Fibroblast of lung (primary cell): Measurements from ENCODE around the gene BRD1.

Experiments
- EZH2 ChIP-seq: IDR thresholded peaks from 2 replicates; pipeline ENCODE4 v1.5.1; 2012; ENCODE audit warnings: low read length, control low read depth, mild to moderate bottlenecking; ENCODE audit errors: missing control alignments
- TF ChIP-seq, protein P1 (sequence below), 2 donors: IDR thresholded peaks in 1 of 2; conservative IDR thresholded peaks in 1 of 2; 1 replicate in 1 of 2; 2 replicates in 1 of 2; pipeline ENCODE4 v1.5.1; 2011 to 2012; ENCODE audit warnings: low read length in 2 of 2, control low read depth in 1 of 2, inconsistent platforms in 1 of 2, low read depth in 1 of 2, mild to moderate bottlenecking in 1 of 2

DNA sequence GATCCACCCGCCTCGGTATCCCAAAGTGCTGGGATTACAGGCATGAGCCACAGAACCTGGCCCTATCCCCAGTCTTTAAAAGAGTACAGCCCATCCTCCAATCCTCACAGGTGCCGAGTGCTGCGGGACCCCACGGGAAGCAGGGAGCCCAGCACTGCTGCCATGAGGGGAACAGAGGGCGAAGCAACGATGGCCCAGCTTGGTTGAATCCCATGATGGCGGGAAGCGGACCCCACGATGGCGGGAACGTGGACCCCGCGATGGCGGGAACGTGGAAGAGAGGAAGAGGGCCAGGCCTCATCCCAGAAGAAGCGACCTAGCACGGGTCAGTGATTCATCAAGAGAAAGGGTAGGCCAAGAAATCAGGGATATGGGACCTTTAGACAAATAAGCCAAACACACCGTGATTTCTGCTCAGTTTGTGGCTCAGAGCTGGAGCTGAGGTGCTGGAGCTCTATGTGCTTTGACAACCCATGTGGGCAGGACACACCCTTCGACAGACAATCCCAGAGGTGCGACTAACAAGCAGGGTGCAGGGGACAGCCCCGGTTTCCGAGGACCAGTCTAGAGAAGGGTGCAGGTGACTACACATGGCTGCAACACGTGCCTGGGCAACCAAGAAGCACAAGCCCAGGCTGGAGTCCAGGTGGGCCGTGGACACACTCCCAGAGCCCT lies 30.9 kb downstream of the BRD1 start:
- TF ChIP-seq EZH2 = no peak
- TF ChIP-seq, protein P1, sequence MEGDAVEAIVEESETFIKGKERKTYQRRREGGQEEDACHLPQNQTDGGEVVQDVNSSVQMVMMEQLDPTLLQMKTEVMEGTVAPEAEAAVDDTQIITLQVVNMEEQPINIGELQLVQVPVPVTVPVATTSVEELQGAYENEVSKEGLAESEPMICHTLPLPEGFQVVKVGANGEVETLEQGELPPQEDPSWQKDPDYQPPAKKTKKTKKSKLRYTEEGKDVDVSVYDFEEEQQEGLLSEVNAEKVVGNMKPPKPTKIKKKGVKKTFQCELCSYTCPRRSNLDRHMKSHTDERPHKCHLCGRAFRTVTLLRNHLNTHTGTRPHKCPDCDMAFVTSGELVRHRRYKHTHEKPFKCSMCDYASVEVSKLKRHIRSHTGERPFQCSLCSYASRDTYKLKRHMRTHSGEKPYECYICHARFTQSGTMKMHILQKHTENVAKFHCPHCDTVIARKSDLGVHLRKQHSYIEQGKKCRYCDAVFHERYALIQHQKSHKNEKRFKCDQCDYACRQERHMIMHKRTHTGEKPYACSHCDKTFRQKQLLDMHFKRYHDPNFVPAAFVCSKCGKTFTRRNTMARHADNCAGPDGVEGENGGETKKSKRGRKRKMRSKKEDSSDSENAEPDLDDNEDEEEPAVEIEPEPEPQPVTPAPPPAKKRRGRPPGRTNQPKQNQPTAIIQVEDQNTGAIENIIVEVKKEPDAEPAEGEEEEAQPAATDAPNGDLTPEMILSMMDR (conservative IDR thresholded peaks at IDR 0.05 in 1 of 2, IDR thresholded peaks at IDR 0.05 in 1 of 2; ENCODE audit: low read depth in 1 of 2, low read length in 2 of 2) = no peak
